NB4 (cell line): ENCODE data around the gene TWIST2.

Source experiments
- CTCF ChIP-seq: IDR thresholded peaks from one replicate; pipeline ENCODE4 v1.5.1; 2012; ENCODE audit warnings: low read depth, low read length
- MAX ChIP-seq: IDR thresholded peaks from 2 replicates; pipeline ENCODE4 v1.6.1; 2011; ENCODE audit warnings: low read depth, low read length
- MYC ChIP-seq: IDR thresholded peaks from 2 replicates; pipeline ENCODE4 v1.6.1; 2011; ENCODE audit warnings: low read depth, low read length
- POLR2A ChIP-seq: IDR thresholded peaks from 2 replicates; pipeline ENCODE4 v1.6.1; 2011; ENCODE audit warnings: mild to moderate bottlenecking; ENCODE audit not compliant: insufficient read length; ENCODE audit errors: extremely low read depth

DNA sequence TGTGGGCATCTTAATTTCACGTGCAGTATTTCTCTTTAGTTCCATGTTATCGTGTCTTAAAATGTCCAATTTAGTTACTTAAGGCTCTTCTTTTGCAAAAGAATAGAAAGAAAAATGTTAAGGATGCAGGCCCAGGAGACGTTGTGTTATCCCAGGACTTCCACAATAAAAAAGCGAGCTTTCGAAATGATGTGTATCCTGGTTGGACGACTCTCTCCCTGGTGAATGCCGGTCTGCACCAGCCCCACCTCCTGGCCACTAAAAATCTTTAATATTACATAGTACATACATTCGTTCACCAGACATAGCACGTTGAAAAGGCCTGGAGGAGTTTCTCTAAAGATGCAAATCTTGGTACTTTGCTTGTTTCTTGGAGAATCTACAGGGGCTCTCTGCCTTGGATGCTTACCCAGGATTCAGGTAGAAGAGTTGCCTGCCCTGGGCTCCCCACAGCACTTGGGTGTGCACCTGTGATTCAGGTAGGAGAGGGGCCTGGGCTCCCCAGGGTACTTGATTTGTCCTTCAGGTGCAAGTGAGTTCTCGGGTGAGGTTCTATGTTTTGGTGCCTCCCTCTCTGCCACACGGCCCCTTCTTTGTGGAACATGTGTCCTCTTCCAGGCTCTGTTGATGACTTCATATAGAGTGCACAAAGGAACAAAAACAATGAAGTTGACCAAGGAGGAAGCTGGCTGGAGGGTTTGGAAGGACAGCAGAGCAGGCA is 26.6 kb downstream of the TWIST2 start:
- TF ChIP-seq CTCF (no peak), POLR2A (no peak), MAX (no peak), MYC (no peak)
